Pancreas (tissue), 10 donors: ENCODE measurements around the gene CIB4. TPM values are rescaled to one million over a fixed set of nuclear protein-coding genes. Genes with fewer than 3 reads are reported as not detected.

Source experiments
- ATAC-seq, 4 donors: fragments of 200-7000 bp; cut with Tn5 transposase; one replicate each; pipeline versions ENCODE4 v1.8.0 to v1.9.1; 2020; ENCODE audit warnings: mild to moderate bottlenecking in 4 of 4, moderate library complexity in 4 of 4
- DNase-seq, 6 donors: peaks; one replicate each; pipeline ENCODE4 v3.0.0-alpha.2; 2020
- FAIRE-seq: peaks from 2 replicates; lab custom pipeline; 2012; peaks lifted over from hg19 to GRCh38; lab: Jason Lieb, UNC
- H3K27ac ChIP-seq, 4 donors: fragments of 200-600 bp; sonication (generic); 1 replicate in 3 of 4; 2 replicates in 1 of 4; pipeline versions ENCODE4 v1.5.0 to v1.8.0; 2020
- H3K27me3 ChIP-seq, 4 donors: fragments of 200-600 bp; one replicate each; pipeline ENCODE4 v1.8.0; 2021
- H3K36me3 ChIP-seq, 3 donors: fragments of 200-600 bp; sonication (generic) in 1 of 3; one replicate each; pipeline versions ENCODE4 v1.5.0 to v1.8.0; 2020 to 2021
- H3K4me1 ChIP-seq, 3 donors: fragments of 200-600 bp; one replicate each; pipeline ENCODE4 v1.8.0; 2021
- H3K4me3 ChIP-seq, 4 donors: fragments of 200-600 bp; sonication (generic) in 2 of 4; one replicate each; pipeline versions ENCODE4 v1.5.0 to v1.8.0; 2020 to 2021
- H3K9me3 ChIP-seq, 4 donors: fragments of 200-600 bp; one replicate each; pipeline ENCODE4 v1.8.0; 2021
- CTCF ChIP-seq, 4 donors: fragments of 200-600 bp; sonication (generic) in 3 of 4; IDR thresholded peaks; one replicate each; pipeline versions ENCODE4 v1.5.0 to v1.8.0; 2021; ENCODE audit warnings: antibody characterized with exemption in 4 of 4
- WGBS, 2 donors: extraction: QIAGEN DNeasy Blood & Tissue Kit; methylation state at CpG; one replicate each; pipeline ENCODE4 v1.1.7; 2013; 5-methylcytosine and 5-hydroxymethylcytosine counted together
- intact Hi-C, 3 donors: fragments of 100-400 bp; cut with DNase I; formaldehyde crosslinking; loops; one replicate each; pipeline versions ENCODE4 v1.11.1 to v1.14.2; 2022
- polyA plus RNA-seq, 2 donors: library from polyadenylated mRNA; stranded (reverse); fragments of 200-250 nt; gene quantifications; one replicate each; pipeline ENCODE4 v1.2.3, GENCODE V29; 2013
- total RNA-seq, 6 donors: library from RNA; stranded (reverse); fragmentation: NEBNext Ultra II Directional in 4 of 6; extraction: Animal tissue kit (Norgen Biotek cat#: 25700) in 4 of 6; gene quantifications; one replicate each; pipeline versions ENCODE4 v1.2.1 to v1.2.4, GENCODE V29; 2021 to 2023
- donor health status: healthy with polysubstance abuse.
- donor health status: DM: no; HTN: no; CAD: no; lungs with moderate emphysema.
- donor health status: DM: no; HTN: no; CAD: no.
- donor health status: control.
- donor health status: control.
- donor health status: Bipolar disorder and iron deficiency.
- donor health status: DM: yes; HTN: yes; CAD: no.
- donor health status: DM: no; HTN: no; CAD: no.
- donor health status: DM: no; HTN: no; CAD: no.
- donor health status: DM: yes; HTN: yes; CAD: no.

CIB4 gene
- total and polyA plus RNA-seq, 8 donors, result 0.19 to 0.62 (median 0.31) TPM; not detected in 3

GRCh38 chr2:26583381-26583911, 57.7 kb downstream of the CIB4 start:
- Histone ChIP-seq H3K9me3 (no peaks in the 10 kb centered on the region), H3K4me1 (no peaks in the 10 kb centered on the region), H3K36me3 (no peaks in the 10 kb centered on the region), H3K4me3 (no peak overlapping the region), H3K27me3 (no peaks in the 10 kb centered on the region), H3K27ac (no peak overlapping the region)
- ATAC-seq (no peak), FAIRE-seq (no peak), DNase-seq (peak in 1 of 6 donors; percentile 40)
- WGBS, 2 donors, result 71 to 79% methylated on average over 8 of the region's 8 CpGs
- no peak for TF ChIP-seq CTCF (IDR thresholded peaks at IDR 0.05)
- intact Hi-C loops, result no loop called here

GRCh38 chr2:26582890-26583289, 58.3 kb downstream of the CIB4 start:
- intact Hi-C loops, result no loop called here
- Histone ChIP-seq H3K27me3 (no peaks in the 10 kb centered on the region), H3K27ac (no peak overlapping the region), H3K4me1 (no peaks in the 10 kb centered on the region), H3K9me3 (no peaks in the 10 kb centered on the region), H3K4me3 (no peak overlapping the region), H3K36me3 (no peaks in the 10 kb centered on the region)
- FAIRE-seq (no peak), ATAC-seq (no peak), DNase-seq (peak in 1 of 6 donors; percentile 17)
- TF ChIP-seq CTCF (IDR thresholded peaks at IDR 0.05), result no peak
- WGBS, 2 donors, result 86 to 87% methylated on average over 5 of the region's 5 CpGs

GRCh38 chr2:26581991-26582842, 58.9 kb downstream of the CIB4 start:
- Histone ChIP-seq H3K9me3 (no peaks in the 10 kb centered on the region), H3K4me1 (no peaks in the 10 kb centered on the region), H3K4me3 (no peak overlapping the region), H3K36me3 (no peaks in the 10 kb centered on the region), H3K27ac (no peak overlapping the region), H3K27me3 (no peaks in the 10 kb centered on the region)
- WGBS, 2 donors, result 81 to 82% methylated on average over 18 of the region's 18 CpGs
- peak in 1 of 6 donors; percentile 28 for DNase-seq
- no peak for FAIRE-seq
- no peak for TF ChIP-seq CTCF (IDR thresholded peaks at IDR 0.05)
- no peak for ATAC-seq
- intact Hi-C loops, result no loop called here

- DNase-seq, result peak in 1 of 6 donors; percentile 27
- H3K4me1 ChIP-seq, result no peaks in the 10 kb centered on the region
- TF ChIP-seq CTCF (IDR thresholded peaks at IDR 0.05), result no peak
- WGBS, 2 donors, result 87 to 89% methylated on average over 12 of the region's 12 CpGs
- intact Hi-C loops, result no loop called here
- H3K27ac ChIP-seq, result no peak overlapping the region
- no peaks in the 10 kb centered on the region for H3K9me3 ChIP-seq
- no peaks in the 10 kb centered on the region for H3K36me3 ChIP-seq
- H3K27me3 ChIP-seq, result no peaks in the 10 kb centered on the region
- no peak for FAIRE-seq
- no peak for ATAC-seq
- no peak overlapping the region for H3K4me3 ChIP-seq
These were observed 59.7 kb downstream of the CIB4 start for GRCh38 chr2:26581266-26581990.
